ENCODE data around the gene MICAL2. TPM values are rescaled to one million over a fixed set of nuclear protein-coding genes. Genes with fewer than 3 reads are reported as not detected.

The MICAL2 gene
- total RNA-seq, 1 experiment from 2014 or later: 191 TPM

DNA sequence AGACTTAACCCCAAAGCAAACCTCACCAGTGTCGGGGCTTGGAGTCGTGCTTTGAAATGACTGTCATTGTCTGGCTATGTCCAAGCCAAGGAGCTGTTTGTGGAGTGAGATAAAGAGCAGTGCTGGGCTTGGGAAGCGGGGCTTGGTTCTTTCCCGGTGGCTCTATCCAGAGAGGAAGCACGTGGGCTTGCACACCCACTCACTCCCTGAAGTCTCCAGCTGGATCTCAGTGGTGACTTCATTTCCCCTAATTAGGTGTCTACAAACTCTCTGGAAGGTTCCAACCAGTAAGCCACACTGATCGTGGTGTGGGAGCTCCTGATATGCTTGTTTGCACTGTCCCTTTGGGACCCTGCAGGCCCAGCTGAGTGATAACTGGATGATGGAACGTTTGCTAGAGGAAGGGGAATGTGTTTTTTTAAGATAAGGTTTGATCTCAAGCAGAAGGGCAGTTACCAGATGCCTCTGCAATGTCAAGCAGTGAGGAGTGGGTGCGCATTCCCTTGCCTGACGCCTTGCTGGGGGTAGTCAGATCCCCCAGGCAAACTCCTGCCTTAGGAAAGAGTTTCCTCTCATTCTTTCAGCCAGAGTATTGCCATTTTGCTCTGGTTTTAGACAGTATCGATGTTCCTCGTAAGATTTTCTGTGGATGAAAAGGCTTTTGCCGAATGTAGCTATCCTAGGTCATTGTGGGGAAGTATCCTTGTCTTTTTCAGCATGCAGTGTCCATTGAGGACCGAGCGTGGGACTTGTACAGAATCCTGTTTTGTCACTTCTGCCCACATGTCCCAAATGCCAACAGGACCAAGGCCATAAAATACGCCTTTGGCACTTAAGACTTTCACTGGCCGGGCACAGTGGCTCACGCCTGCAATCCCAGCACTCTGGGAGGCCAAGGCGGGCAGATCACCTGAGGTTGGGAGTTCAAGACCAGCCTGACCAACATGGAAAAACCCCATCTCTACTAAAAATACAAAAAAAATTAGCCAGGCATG, 90.9 kb downstream of the MICAL2 start:
- Mint-ChIP-seq H3K4me3 (ENCODE audit: low read depth, unreplicated experiment) (no peak overlapping the region), H3K36me3 (ENCODE audit: insufficient read depth, unreplicated experiment) (peaks cover 39% of the 10 kb centered on the region), H3K4me1 (ENCODE audit: low read depth, unreplicated experiment) (peaks cover 18% of the 10 kb centered on the region), H3K9me3 (ENCODE audit: low read depth, unreplicated experiment) (no peaks in the 10 kb centered on the region), H3K27ac (ENCODE audit: unreplicated experiment) (no peak overlapping the region), H3K27me3 (ENCODE audit: unreplicated experiment) (no peaks in the 10 kb centered on the region)
- BruUV-seq (replicated peaks): no TSS peak
- TF ChIP-seq, protein P1, sequence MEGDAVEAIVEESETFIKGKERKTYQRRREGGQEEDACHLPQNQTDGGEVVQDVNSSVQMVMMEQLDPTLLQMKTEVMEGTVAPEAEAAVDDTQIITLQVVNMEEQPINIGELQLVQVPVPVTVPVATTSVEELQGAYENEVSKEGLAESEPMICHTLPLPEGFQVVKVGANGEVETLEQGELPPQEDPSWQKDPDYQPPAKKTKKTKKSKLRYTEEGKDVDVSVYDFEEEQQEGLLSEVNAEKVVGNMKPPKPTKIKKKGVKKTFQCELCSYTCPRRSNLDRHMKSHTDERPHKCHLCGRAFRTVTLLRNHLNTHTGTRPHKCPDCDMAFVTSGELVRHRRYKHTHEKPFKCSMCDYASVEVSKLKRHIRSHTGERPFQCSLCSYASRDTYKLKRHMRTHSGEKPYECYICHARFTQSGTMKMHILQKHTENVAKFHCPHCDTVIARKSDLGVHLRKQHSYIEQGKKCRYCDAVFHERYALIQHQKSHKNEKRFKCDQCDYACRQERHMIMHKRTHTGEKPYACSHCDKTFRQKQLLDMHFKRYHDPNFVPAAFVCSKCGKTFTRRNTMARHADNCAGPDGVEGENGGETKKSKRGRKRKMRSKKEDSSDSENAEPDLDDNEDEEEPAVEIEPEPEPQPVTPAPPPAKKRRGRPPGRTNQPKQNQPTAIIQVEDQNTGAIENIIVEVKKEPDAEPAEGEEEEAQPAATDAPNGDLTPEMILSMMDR (IDR thresholded peaks at IDR 0.05; ENCODE audit: unreplicated experiment): no peak
- no peak for DNase-seq
- CTCF ChIA-PET: no interaction called here
- intact Hi-C loops (cut with micrococcal nuclease; ENCODE audit: unreplicated experiment): no loop called here

DNA sequence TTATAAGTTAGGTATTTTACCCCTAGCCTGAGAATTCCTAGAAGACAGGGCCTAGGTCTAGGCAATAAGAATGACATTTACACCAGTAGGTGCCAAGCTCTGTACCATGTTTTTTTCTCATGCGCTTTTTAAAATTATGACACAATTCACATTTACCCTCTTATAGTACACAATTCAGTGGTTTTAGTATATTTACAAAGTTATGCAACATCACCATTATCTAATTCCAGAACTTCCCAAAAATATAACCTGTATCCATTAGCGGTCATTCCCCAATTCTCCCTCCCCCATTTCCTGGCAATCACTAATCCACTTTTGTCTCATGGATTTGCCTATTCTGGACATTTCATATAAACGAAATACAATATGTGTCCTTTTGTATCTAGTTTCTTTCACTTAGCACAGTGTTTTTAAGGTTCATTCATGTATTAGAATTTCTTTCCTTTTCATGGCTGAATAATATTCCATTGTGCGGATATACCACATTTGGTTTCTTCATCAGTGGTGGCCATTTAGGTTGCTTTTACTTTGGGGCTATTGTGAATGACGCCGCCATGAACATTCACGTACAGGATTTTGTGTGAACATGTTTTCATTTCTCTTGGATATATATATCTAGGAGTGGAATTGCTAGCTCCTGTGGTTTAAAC, 92.4 kb downstream of the MICAL2 start:
- H3K27ac Mint-ChIP-seq (ENCODE audit: unreplicated experiment): no peak overlapping the region
- intact Hi-C loops (cut with micrococcal nuclease; ENCODE audit: unreplicated experiment): no loop called here
- CTCF ChIA-PET: interaction anchor here (1.1 kb wide), 1 partner anchor 9 kb away, joined by 3 read pairs; no protein-coding TSS in a partner anchor

DNA sequence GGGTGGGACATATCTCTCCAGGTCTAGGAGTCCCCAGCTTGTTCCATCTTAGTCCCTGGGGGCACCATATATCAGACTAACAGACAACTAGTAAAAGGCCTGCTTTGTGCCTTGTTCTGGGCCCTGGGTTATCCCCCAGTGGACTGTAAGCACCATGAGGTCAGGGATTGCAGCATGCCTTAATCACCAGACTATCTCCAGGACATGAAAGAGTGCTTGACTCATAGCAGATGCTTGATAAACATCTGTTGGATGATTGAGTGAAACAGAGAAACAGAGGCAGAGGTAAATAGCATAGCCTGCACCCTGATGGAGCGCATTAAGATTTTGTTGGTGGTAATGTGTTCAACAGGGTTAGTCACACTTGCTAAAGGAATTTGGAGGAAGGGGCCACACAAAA, 94.1 kb downstream of the MICAL2 start:
- intact Hi-C loops (cut with micrococcal nuclease; ENCODE audit: unreplicated experiment): no loop called here
- Mint-ChIP-seq H3K27me3 (ENCODE audit: unreplicated experiment) (no peaks in the 10 kb centered on the region), H3K36me3 (ENCODE audit: insufficient read depth, unreplicated experiment) (peaks cover 39% of the 10 kb centered on the region), H3K4me1 (ENCODE audit: low read depth, unreplicated experiment) (peaks cover 17% of the 10 kb centered on the region), H3K4me3 (ENCODE audit: low read depth, unreplicated experiment) (no peak overlapping the region), H3K27ac (ENCODE audit: unreplicated experiment) (no peak overlapping the region), H3K9me3 (ENCODE audit: low read depth, unreplicated experiment) (no peaks in the 10 kb centered on the region)
- TF ChIP-seq, protein P1 (IDR thresholded peaks at IDR 0.05; ENCODE audit: unreplicated experiment): no peak
- no TSS peak for BruUV-seq (replicated peaks)
- CTCF ChIA-PET: interaction anchor here (0.6 to 0.9 kb wide), 2 partner anchors 24 to 41 kb away, joined by 3 read pairs; no protein-coding TSS in a partner anchor
- DNase-seq: no peak

More for the DNA sequence above, 92.4 kb downstream of the MICAL2 start:
- no peaks in the 10 kb centered on the region for H3K9me3 Mint-ChIP-seq (ENCODE audit: low read depth, unreplicated experiment)
- no peak for DNase-seq
- H3K4me1 Mint-ChIP-seq (ENCODE audit: low read depth, unreplicated experiment): peaks cover 17% of the 10 kb centered on the region
- TF ChIP-seq, protein P1 (IDR thresholded peaks at IDR 0.05; ENCODE audit: unreplicated experiment): no peak
- peaks cover 39% of the 10 kb centered on the region for H3K36me3 Mint-ChIP-seq (ENCODE audit: insufficient read depth, unreplicated experiment)
- H3K4me3 Mint-ChIP-seq (ENCODE audit: low read depth, unreplicated experiment): no peak overlapping the region
- H3K27me3 Mint-ChIP-seq (ENCODE audit: unreplicated experiment): no peaks in the 10 kb centered on the region
- BruUV-seq (replicated peaks): no TSS peak

DNA sequence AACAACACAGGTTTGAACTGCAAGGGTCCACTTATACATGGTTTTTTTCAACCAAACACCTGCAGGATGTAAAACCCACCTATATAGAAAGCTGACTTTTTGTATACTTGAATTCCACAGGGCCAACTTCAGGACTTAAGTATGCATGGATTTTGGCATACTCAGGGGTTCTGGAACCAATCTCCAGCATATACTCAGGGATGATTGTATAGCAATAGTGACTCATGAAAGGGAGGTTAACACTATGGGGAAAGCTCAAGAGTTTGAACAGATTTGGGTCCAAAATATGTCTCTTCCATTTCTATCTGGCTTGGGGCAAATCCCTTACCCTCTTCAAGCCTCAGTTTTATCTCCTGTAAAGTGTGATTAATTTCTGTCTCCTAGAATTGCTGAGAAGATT, 94.9 kb downstream of the MICAL2 start:
- DNase-seq: no peak

More for the DNA sequence above, 94.9 kb downstream of the MICAL2 start:
- CTCF ChIA-PET: interaction anchor here (0.6 to 0.9 kb wide), 2 partner anchors 24 to 42 kb away, joined by 3 read pairs; no protein-coding TSS in a partner anchor
- Mint-ChIP-seq H3K36me3 (ENCODE audit: insufficient read depth, unreplicated experiment) (peaks cover 42% of the 10 kb centered on the region), H3K27me3 (ENCODE audit: unreplicated experiment) (no peaks in the 10 kb centered on the region), H3K9me3 (ENCODE audit: low read depth, unreplicated experiment) (no peaks in the 10 kb centered on the region), H3K4me3 (ENCODE audit: low read depth, unreplicated experiment) (no peak overlapping the region), H3K4me1 (ENCODE audit: low read depth, unreplicated experiment) (peaks cover 9% of the 10 kb centered on the region), H3K27ac (ENCODE audit: unreplicated experiment) (no peak overlapping the region)
- BruUV-seq (replicated peaks): no TSS peak
- intact Hi-C loops (cut with micrococcal nuclease; ENCODE audit: unreplicated experiment): no loop called here
- TF ChIP-seq, protein P1 (IDR thresholded peaks at IDR 0.05; ENCODE audit: unreplicated experiment): no peak
